Lower leg skin (tissue), 3 donors: ENCODE data around the gene SMPDL3B.

Source experiments
- CTCF ChIP-seq, 3 donors: fragments of 450-650 bp; IDR thresholded peaks; one replicate each; pipeline ENCODE4 v1.5.1; 2016; ENCODE audit warnings: antibody characterized with exemption in 3 of 3, mild to moderate bottlenecking in 3 of 3, moderate library complexity in 2 of 3
- POLR2A ChIP-seq, 2 donors: fragments of 450-650 bp; IDR thresholded peaks; one replicate each; pipeline ENCODE4 v1.6.1; 2016 to 2017; ENCODE audit warnings: antibody characterized with exemption in 2 of 2, mild to moderate bottlenecking in 1 of 2, moderate library complexity in 1 of 2

DNA sequence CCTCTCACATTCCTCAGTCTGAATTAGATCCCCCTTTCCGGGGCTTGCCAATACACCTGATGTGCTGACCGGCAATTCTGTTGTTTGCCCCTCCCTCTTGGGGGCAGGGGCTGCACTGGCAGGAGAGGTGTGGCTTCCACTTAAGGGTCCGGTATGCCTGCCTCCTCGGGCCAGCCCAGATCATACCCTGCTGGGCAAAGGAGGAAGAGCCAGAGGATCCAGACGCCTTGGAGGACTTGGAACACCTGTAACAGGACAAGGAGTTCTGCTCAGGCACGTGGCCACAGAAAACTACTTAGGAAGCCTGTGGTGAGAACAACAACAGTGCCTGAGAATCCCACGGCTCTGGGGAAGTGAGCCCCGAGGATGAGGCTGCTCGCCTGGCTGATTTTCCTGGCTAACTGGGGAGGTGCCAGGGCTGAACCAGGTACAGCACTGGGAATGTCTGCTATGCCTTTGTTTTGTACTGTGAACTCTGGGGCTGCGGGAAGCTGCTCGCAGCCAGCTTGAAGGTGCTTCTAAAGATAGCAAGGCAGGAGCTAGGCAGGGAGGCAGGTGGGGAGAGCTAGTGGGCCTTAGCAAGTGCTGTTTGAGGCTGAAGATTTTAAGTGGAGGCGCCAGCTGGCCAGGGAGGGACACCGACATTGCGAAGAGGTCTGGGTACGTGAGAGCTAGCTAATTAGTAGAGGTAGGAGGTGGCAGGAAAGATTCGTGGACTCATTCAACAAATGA, at the start of gene SMPDL3B:
- TF ChIP-seq CTCF (IDR thresholded peaks at IDR 0.05) (no peak), POLR2A (IDR thresholded peaks at IDR 0.05) (no peak)
